Stimulated activated memory B cell treated with anti-CD40 and anti-IgM and Interleukin-4, amounts not matched to agents 10 μg/mL and 1 μg/mL and 100 μg/mL, for 72 hours (primary cell): ENCODE data around the gene CREG2.

ENCODE experiments used
- ATAC-seq: fragments of 150-1000 bp; cut with Tn5 transposase; 2 replicates; pipeline ENCODE4 v1.10.0; 2021
- H3K27ac Mint-ChIP-seq: one replicate; pipeline ENCODE4 v1.8.0; 2022; ENCODE audit warnings: mild to moderate bottlenecking, mixed read lengths
- H3K27me3 Mint-ChIP-seq: one replicate; pipeline ENCODE4 v1.8.0; 2022; ENCODE audit warnings: mixed read lengths
- H3K36me3 Mint-ChIP-seq: one replicate; pipeline ENCODE4 v1.8.0; 2022; ENCODE audit warnings: mixed read lengths
- H3K4me1 Mint-ChIP-seq: one replicate; pipeline ENCODE4 v1.8.0; 2022; ENCODE audit warnings: mixed read lengths
- H3K4me3 Mint-ChIP-seq: one replicate; pipeline ENCODE4 v1.8.0; 2022; ENCODE audit warnings: mild to moderate bottlenecking, moderate library complexity, mixed read lengths
- H3K9me3 Mint-ChIP-seq: one replicate; pipeline ENCODE4 v1.8.0; 2022; ENCODE audit warnings: mixed read lengths

CREG2 gene

DNA sequence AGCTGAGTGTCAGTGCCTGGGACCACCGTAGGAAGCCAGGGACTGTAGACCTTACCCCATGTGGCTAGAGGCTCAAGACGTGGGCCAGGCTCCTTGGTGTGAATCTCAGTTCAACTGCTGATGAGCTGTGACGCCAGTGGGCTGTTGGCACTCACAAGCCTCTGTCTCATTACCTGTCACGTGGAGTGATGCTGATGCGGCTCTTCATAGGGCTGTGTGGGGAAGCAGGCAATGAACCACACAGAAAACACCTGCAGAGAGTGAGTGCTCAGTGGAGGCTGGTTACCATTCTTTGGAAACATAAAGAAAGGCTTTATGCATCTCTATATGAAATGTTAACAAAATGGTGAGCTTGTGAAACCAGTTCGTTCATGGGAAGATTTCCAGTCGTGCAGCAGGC, 36.1 kb downstream of the CREG2 start:
- H3K27ac Mint-ChIP-seq = no peak overlapping the region
- peaks cover 6% of the 10 kb centered on the region for H3K4me1 Mint-ChIP-seq
- H3K9me3 Mint-ChIP-seq = no peaks in the 10 kb centered on the region
- no peak overlapping the region for H3K4me3 Mint-ChIP-seq
- H3K27me3 Mint-ChIP-seq = no peaks in the 10 kb centered on the region
- H3K36me3 Mint-ChIP-seq = no peaks in the 10 kb centered on the region
- ATAC-seq = no peak

DNA sequence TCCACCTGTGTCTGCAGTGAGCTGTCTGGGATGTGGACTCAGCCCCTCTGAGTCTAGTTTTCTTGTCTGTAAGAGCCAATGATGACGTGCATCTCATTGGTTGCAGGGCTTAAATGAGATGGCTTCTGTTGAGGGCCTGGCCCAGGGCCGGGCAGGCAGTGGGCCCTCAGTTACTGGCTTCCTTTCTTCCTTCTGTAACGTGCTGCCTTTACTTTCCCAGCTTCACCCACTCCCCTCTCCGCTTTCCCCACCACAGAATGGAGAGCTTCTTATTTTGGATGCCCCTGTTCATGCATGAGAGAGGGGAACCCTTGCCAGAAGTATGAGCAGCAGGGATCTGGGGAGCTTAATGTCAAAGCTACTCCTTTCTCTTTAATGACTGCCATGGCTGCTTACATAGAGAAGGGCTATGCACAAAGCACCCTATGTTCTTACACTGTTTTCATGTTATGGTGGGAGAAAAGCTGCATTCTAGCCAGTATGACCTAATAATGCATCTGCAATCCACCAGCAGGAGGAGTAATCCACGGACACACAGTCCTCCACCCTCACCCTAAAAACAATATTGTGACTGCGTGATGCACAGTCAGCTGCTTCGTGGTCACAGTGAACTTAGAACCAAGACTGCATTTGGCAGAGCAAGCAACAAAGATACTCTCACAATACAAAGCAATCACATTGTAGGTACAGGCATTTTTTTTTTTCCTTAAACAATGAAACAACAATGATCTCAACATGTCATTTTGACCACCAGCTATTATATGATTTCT, 37.2 kb downstream of the CREG2 start:
- no peak for ATAC-seq
- H3K27me3 Mint-ChIP-seq = no peaks in the 10 kb centered on the region
- no peaks in the 10 kb centered on the region for H3K9me3 Mint-ChIP-seq
- H3K36me3 Mint-ChIP-seq = no peaks in the 10 kb centered on the region
- H3K4me1 Mint-ChIP-seq = peaks cover 6% of the 10 kb centered on the region
- H3K4me3 Mint-ChIP-seq = no peak overlapping the region
- H3K27ac Mint-ChIP-seq = no peak overlapping the region

GRCh38 chr2:101348883-101349282, 38.4 kb downstream of the CREG2 start:
- Mint-ChIP-seq H3K27me3 (no peaks in the 10 kb centered on the region), H3K4me3 (no peak overlapping the region), H3K27ac (no peak overlapping the region), H3K4me1 (peaks cover 6% of the 10 kb centered on the region), H3K9me3 (no peaks in the 10 kb centered on the region), H3K36me3 (no peaks in the 10 kb centered on the region)
- no peak for ATAC-seq

GRCh38 chr2:101346909-101347308, 40.4 kb downstream of the CREG2 start:
- H3K36me3 Mint-ChIP-seq = no peaks in the 10 kb centered on the region
- ATAC-seq = no peak
- H3K27ac Mint-ChIP-seq = no peak overlapping the region
- H3K4me1 Mint-ChIP-seq = peaks cover 12% of the 10 kb centered on the region
- no peaks in the 10 kb centered on the region for H3K27me3 Mint-ChIP-seq
- H3K4me3 Mint-ChIP-seq = no peak overlapping the region
- no peaks in the 10 kb centered on the region for H3K9me3 Mint-ChIP-seq

GRCh38 chr2:101344137-101344536, 43.2 kb downstream of the CREG2 start:
- no peak overlapping the region for H3K4me3 Mint-ChIP-seq
- ATAC-seq = no peak

DNA sequence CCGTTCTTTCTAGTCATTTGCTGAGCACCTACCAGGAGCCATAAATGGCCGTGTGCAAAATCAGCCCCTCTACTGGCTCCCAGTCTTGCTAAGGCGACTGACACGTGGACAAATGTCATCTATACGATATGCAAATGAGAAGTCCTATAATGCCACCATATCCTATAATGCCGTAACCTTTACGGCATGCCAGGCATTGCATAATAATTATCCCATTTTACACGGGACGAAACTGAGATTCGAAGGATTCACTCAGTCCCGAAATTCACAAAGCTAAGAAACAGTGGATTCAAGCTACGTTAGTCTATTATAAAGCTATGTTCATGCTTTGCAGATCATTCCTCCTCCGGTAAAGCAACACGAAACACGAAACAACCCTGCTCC, 44.7 kb downstream of the CREG2 start:
- Mint-ChIP-seq H3K27me3 (peaks cover 6% of the 10 kb centered on the region), H3K36me3 (no peaks in the 10 kb centered on the region), H3K4me3 (no peak overlapping the region), H3K4me1 (peaks cover 14% of the 10 kb centered on the region), H3K9me3 (no peaks in the 10 kb centered on the region), H3K27ac (no peak overlapping the region)
- no peak for ATAC-seq

More at GRCh38 chr2:101344137-101344536, 43.2 kb downstream of the CREG2 start:
- H3K27me3 Mint-ChIP-seq = peaks cover 6% of the 10 kb centered on the region
- peaks cover 20% of the 10 kb centered on the region for H3K4me1 Mint-ChIP-seq
- H3K27ac Mint-ChIP-seq = no peak overlapping the region
- no peaks in the 10 kb centered on the region for H3K36me3 Mint-ChIP-seq
- no peaks in the 10 kb centered on the region for H3K9me3 Mint-ChIP-seq

DNA sequence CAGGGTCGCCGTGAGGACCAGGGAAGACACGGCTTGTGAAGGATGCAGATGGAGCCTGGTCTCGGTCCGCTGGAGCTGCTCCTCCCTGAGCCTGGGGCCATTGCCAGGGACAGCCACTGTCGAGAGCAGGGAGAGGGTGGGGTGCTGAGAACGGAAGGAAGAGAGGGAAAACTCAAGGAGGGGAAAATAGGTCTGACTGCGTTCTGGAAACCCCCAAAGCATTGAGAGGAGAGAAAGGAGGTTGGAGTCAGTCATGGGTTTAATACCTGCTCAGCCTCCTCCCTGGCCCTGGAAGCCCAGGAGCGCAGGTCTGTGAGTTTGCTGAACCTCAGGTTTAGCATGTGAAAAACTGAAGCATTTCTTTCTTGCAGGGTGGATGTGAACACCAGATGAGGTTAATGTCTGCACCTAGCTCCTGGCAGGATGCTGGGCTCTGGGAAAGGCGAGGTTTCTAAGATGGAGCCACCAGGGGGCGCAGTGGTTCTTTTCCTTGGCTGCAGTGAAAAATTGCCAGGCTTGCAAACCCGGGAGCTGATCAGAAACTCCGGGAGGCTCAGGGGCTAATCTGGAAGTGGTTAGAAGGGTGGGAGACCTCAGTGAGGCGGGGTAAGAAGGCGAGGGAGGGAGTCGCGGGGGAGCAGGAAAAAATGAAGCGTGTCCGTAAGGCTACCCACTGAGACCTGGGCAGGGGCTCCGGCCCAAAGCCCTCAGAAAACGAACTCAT, 45.2 kb downstream of the CREG2 start:
- Mint-ChIP-seq H3K36me3 (no peaks in the 10 kb centered on the region), H3K4me1 (peaks cover 14% of the 10 kb centered on the region), H3K27me3 (peaks cover 11% of the 10 kb centered on the region), H3K27ac (peak overlapping the region; percentile 46), H3K4me3 (no peak overlapping the region), H3K9me3 (no peaks in the 10 kb centered on the region)
- ATAC-seq = no peak

DNA sequence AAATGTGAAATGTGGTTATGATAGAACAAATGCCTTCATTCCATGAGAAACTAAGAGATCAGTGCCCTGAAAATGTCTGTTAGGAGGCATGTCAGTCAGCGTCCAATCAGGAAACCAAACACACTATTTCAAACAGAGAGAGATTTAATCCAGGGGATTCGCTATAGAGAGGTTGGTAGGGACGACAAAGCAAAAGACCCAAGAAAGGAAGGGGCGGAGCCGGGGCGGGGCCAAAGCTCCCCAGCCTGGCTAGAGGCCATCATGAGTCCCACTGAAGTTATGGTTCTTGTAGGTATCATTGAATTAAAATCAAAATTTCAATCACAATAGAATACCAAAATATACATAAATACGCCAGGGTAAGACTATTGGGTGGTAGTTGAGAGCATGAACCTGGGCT, 45.9 kb downstream of the CREG2 start:
- Mint-ChIP-seq H3K4me3 (no peak overlapping the region), H3K9me3 (no peaks in the 10 kb centered on the region), H3K27ac (peak overlapping the region; percentile 46), H3K36me3 (no peaks in the 10 kb centered on the region), H3K27me3 (peaks cover 16% of the 10 kb centered on the region), H3K4me1 (peaks cover 14% of the 10 kb centered on the region)
- no peak for ATAC-seq

- Mint-ChIP-seq H3K9me3 (no peaks in the 10 kb centered on the region), H3K4me1 (peaks cover 14% of the 10 kb centered on the region), H3K4me3 (no peak overlapping the region), H3K27ac (no peak overlapping the region), H3K36me3 (no peaks in the 10 kb centered on the region), H3K27me3 (peaks cover 16% of the 10 kb centered on the region)
- no peak for ATAC-seq
Observed at GRCh38 chr2:101340141-101340551, 47.2 kb downstream of the CREG2 start.

DNA sequence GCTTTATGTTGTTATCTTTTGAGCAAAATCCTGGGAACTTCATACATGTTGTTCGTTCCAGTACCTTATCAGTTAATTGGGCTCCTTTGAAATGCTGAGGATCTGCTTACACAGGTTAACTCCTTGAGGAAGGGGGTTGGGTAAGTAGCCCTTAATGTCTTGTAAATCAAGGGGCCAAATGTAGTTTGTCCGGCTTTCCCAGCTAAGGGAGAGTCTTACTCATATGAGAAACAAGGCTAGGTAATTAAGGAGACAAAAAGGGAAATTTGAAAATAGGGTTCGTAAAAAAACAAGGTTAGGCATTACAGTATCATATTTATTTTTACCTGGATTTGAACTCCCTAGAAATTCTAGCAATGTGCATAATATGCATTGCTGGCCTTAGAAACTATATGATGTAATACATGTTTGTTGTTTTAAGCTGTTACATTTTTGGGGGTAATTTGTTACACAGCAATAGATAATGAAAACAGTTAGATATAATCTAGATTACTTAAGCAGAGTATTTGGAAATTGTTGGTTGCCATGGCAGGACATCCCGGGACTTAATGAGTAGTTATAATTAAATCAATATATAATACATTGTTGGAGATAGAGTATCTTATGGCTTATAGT, 47.9 kb downstream of the CREG2 start:
- H3K4me3 Mint-ChIP-seq = no peak overlapping the region

GRCh38 chr2:101337877-101338276, 49.4 kb downstream of the CREG2 start:
- Mint-ChIP-seq H3K27me3 (peaks cover 16% of the 10 kb centered on the region), H3K27ac (no peak overlapping the region)
- ATAC-seq = no peak

More for the DNA sequence above, 47.9 kb downstream of the CREG2 start:
- no peak for ATAC-seq
- Mint-ChIP-seq H3K4me1 (peaks cover 14% of the 10 kb centered on the region), H3K27me3 (peaks cover 16% of the 10 kb centered on the region), H3K36me3 (no peaks in the 10 kb centered on the region), H3K9me3 (no peaks in the 10 kb centered on the region), H3K27ac (no peak overlapping the region)

DNA sequence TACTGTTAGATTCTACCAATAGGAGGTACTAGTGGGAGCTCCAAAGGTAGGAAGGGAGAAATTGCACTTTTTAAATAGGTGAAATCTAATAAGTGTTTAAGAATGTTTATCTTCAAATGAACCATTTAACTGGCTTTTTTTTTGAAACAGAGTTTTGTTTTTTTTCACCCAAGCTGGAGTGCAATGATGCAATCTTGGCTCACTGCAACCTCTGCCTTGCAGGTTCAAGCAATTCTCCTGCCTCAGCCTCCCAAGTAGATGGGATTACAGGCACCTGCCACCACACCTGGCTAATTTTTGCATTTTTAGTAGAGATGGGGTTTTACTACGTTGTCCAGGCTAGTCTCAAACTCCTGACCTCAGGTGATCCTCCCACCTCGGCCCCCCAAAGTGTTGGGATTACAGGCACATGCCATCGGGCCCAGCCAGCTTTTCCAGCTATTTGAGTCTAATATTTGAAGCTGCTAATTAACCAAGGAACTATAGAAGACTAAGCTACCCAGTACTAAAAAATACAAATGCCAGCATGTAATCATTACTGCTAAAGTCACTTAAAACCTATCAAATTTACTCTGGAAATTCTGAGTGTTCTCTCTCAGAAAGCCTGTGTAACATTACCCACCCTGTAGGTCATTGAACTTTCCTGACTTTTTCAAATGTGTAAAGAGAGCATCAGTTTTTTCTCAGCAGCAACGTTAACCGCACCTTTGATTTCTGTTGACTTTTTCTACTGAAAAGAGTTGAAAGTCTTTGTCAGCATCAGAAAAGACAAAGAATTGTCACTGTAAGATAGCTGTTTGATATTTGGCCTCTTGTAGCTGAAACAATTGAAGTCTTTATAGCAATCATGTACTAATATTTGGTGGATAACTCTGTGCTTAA, 54.2 kb downstream of the CREG2 start:
- no peak overlapping the region for H3K27ac Mint-ChIP-seq
- H3K36me3 Mint-ChIP-seq = no peaks in the 10 kb centered on the region
- no peak overlapping the region for H3K4me3 Mint-ChIP-seq
- H3K27me3 Mint-ChIP-seq = peaks cover 9% of the 10 kb centered on the region
- ATAC-seq = no peak
- H3K4me1 Mint-ChIP-seq = no peaks in the 10 kb centered on the region
- no peaks in the 10 kb centered on the region for H3K9me3 Mint-ChIP-seq

More at GRCh38 chr2:101337877-101338276, 49.4 kb downstream of the CREG2 start:
- no peaks in the 10 kb centered on the region for H3K9me3 Mint-ChIP-seq
- peaks cover 14% of the 10 kb centered on the region for H3K4me1 Mint-ChIP-seq
- H3K4me3 Mint-ChIP-seq = no peak overlapping the region
- H3K36me3 Mint-ChIP-seq = no peaks in the 10 kb centered on the region

GRCh38 chr2:101331202-101331601, 56.1 kb downstream of the CREG2 start:
- Mint-ChIP-seq H3K9me3 (no peaks in the 10 kb centered on the region), H3K4me3 (no peak overlapping the region), H3K36me3 (no peaks in the 10 kb centered on the region), H3K27me3 (no peaks in the 10 kb centered on the region), H3K27ac (no peak overlapping the region), H3K4me1 (no peaks in the 10 kb centered on the region)
- ATAC-seq = no peak

DNA sequence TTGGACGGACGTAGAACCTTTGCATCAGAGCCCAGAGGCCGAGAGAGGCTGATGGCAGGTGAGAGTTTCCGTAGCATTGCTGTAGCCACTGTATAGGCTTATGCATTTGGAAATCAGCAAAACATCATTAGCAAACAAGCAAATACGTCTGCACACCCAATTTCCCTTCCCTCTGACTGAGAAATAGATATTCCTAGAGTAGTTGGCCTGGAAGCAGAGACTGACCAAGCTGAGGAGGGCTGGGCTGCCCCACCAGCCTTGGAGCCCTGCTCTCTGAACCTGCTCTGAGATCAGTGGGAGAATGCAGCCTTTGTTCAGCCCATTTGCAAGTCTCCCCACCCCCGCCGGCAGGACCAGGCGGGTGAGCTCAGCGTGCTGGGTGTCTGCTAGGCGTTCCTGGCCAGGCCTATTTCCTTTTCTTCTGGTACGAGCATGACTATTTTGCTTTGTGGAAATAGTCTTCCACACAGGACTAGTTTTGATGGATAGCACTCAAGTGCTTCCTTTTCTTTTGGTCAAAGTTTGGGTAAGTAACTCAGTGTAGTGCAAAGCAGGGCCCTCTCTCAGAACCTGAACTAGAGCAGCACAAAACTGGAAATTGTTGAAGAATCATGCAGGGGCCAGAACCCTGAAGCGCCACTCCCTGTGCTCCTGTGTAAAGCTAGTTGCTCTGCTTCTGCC, 56.9 kb downstream of the CREG2 start:
- H3K4me1 Mint-ChIP-seq = no peaks in the 10 kb centered on the region
- H3K27ac Mint-ChIP-seq = no peak overlapping the region
- no peak overlapping the region for H3K4me3 Mint-ChIP-seq
- no peaks in the 10 kb centered on the region for H3K9me3 Mint-ChIP-seq
- H3K36me3 Mint-ChIP-seq = no peaks in the 10 kb centered on the region
- H3K27me3 Mint-ChIP-seq = no peaks in the 10 kb centered on the region
- ATAC-seq = no peak
